Keratinocyte (primary cell): ENCODE data around the gene GNB1. TPM values are rescaled to one million over a fixed set of nuclear protein-coding genes. Genes with fewer than 3 reads are reported as not detected.

ENCODE experiments used
- DNase-seq: peaks from one replicate; pipeline ENCODE4 v3.0.0-alpha.2; 2011; ENCODE audit warnings: low read depth, missing footprints, low spot score
- FAIRE-seq: peaks from 2 replicates; lab custom pipeline; 2011; peaks lifted over from hg19 to GRCh38; lab: Jason Lieb, UNC
- H2AFZ ChIP-seq: 2 replicates; pipeline ENCODE4 v1.6.0; 2012; ENCODE audit warnings: low read length, control low read depth, inconsistent platforms; ENCODE audit not compliant: control insufficient read depth
- H3K27ac ChIP-seq: 2 replicates; pipeline ENCODE4 v1.5.1; 2011; ENCODE audit warnings: low read length; ENCODE audit not compliant: control insufficient read depth, insufficient read depth
- H3K27me3 ChIP-seq: 3 replicates; pipeline ENCODE4 v1.6.0; 2011; ENCODE audit warnings: low read length; ENCODE audit not compliant: control insufficient read depth, insufficient read depth; ENCODE audit errors: extremely low read depth
- H3K36me3 ChIP-seq, 2 experiments: 2 replicates in 1 of 2; 3 replicates in 1 of 2; pipeline ENCODE4 v1.5.1; 2011; ENCODE audit warnings: low read length in 2 of 2, mild to moderate bottlenecking in 1 of 2; ENCODE audit not compliant: control insufficient read depth in 2 of 2, insufficient read depth in 2 of 2; ENCODE audit errors: extremely low read depth in 1 of 2
- H3K4me1 ChIP-seq: 3 replicates; pipeline ENCODE4 v1.5.1; 2011; ENCODE audit warnings: low read length; ENCODE audit not compliant: control insufficient read depth, insufficient read depth; ENCODE audit errors: extremely low read depth
- H3K4me2 ChIP-seq: 3 replicates; pipeline ENCODE4 v1.6.0; 2011; ENCODE audit warnings: low read depth, low read length; ENCODE audit not compliant: control insufficient read depth, insufficient read depth; ENCODE audit errors: extremely low read depth
- H3K4me3 ChIP-seq, 3 experiments: fragments of 200-600 bp in 1 of 3; sonication (generic) in 1 of 3; 2 replicates in 2 of 3; 3 replicates in 1 of 3; pipeline ENCODE4 v1.5.1; 2011 to 2016; ENCODE audit warnings: low read length in 3 of 3, mild to moderate bottlenecking in 3 of 3, control low read depth in 2 of 3, inconsistent platforms in 1 of 3, low read depth in 1 of 3, mixed read lengths in 1 of 3, mixed run types in 1 of 3, moderate library complexity in 1 of 3; ENCODE audit not compliant: control insufficient read depth in 2 of 3, insufficient read depth in 2 of 3; ENCODE audit errors: extremely low read depth in 1 of 3
- H3K79me2 ChIP-seq: 2 replicates; pipeline ENCODE4 v1.6.0; 2012; ENCODE audit warnings: low read length; ENCODE audit not compliant: control insufficient read depth, insufficient read depth
- H3K9ac ChIP-seq: 3 replicates; pipeline ENCODE4 v1.6.0; 2011; ENCODE audit warnings: low read length; ENCODE audit not compliant: control insufficient read depth, insufficient read depth; ENCODE audit errors: extremely low read depth
- H3K9me1 ChIP-seq: 3 replicates; pipeline ENCODE4 v1.6.0; 2011; ENCODE audit warnings: low read length; ENCODE audit not compliant: control insufficient read depth, insufficient read depth; ENCODE audit errors: extremely low read depth
- H3K9me3 ChIP-seq: 2 replicates; pipeline ENCODE4 v1.5.1; 2012; ENCODE audit warnings: low read depth, low read length; ENCODE audit not compliant: control insufficient read depth
- H4K20me1 ChIP-seq: 3 replicates; pipeline ENCODE4 v1.6.0; 2011; ENCODE audit warnings: low read length; ENCODE audit not compliant: control insufficient read depth, insufficient read depth; ENCODE audit errors: extremely low read depth
- EZH2 ChIP-seq: IDR thresholded peaks from one replicate; pipeline ENCODE4 v1.6.1; 2012; ENCODE audit warnings: inconsistent platforms, mild to moderate bottlenecking, low read length, moderate library complexity
- dilution Hi-C: fragments of 300-500 bp; cut with MboI; formaldehyde crosslinking; loops from one replicate; pipeline ENCODE4 v1.7.0; 2020; ENCODE audit warnings: low sequenced_read_pairs; ENCODE audit not compliant: extremely low pct_ligation_motif_present
- polyA plus RNA-seq, 5 experiments: library from polyadenylated mRNA; depleted of rRNA in 3 of 5; stranded (reverse) in 3 of 5; stranded (forward) in 1 of 5; unstranded in 1 of 5; fragments of >200 nt; gene quantifications; 1 replicate in 1 of 5; 2 replicates in 3 of 5; 3 replicates in 1 of 5; pipeline versions ENCODE4 v1.2.1 to v1.2.3, GENCODE V29; 2011 to 2012; ENCODE audit warnings: missing spikeins in 2 of 5, low read depth in 1 of 5, low replicate concordance in 1 of 5
- TF ChIP-seq, protein P1 (sequence below), 3 experiments: IDR thresholded peaks in 1 of 3; conservative IDR thresholded peaks in 1 of 3; optimal IDR thresholded peaks in 1 of 3; 2 replicates in 2 of 3; 3 replicates in 1 of 3; pipeline versions ENCODE3 to v1.5.1; 2011; ENCODE audit warnings: low read length in 3 of 3, mild to moderate bottlenecking in 3 of 3, moderate library complexity in 2 of 3, control low read depth in 1 of 3, inconsistent platforms in 1 of 3; ENCODE audit not compliant: insufficient read depth in 2 of 3; ENCODE audit errors: extremely low read depth in 1 of 3

The GNB1 gene
- polyA plus RNA-seq, 1 donor (not counting 4 experiments of a cell fraction or from before 2014, with no cell fraction given), result 364 TPM

GRCh38 chr1:1910651-1911331 lies 19.9 kb upstream of the GNB1 start:
- Histone ChIP-seq H4K20me1 (no peaks in the 10 kb centered on the region), H3K4me3 (no peak overlapping the region), H3K9ac (no peak overlapping the region), H2AFZ (no peak overlapping the region), H3K79me2 (no peaks in the 10 kb centered on the region), H3K9me3 (no peaks in the 10 kb centered on the region), H3K4me2 (no peak overlapping the region), H3K4me1 (peaks cover 19% of the 10 kb centered on the region), H3K36me3 (no peaks in the 10 kb centered on the region), H3K9me1 (no peaks in the 10 kb centered on the region), H3K27ac (no peak overlapping the region), H3K27me3 (peaks cover 4% of the 10 kb centered on the region)
- DNase-seq, result no peak
- dilution Hi-C loops, result no loop called here
- TF ChIP-seq EZH2, result no peak
- TF ChIP-seq, protein P1, sequence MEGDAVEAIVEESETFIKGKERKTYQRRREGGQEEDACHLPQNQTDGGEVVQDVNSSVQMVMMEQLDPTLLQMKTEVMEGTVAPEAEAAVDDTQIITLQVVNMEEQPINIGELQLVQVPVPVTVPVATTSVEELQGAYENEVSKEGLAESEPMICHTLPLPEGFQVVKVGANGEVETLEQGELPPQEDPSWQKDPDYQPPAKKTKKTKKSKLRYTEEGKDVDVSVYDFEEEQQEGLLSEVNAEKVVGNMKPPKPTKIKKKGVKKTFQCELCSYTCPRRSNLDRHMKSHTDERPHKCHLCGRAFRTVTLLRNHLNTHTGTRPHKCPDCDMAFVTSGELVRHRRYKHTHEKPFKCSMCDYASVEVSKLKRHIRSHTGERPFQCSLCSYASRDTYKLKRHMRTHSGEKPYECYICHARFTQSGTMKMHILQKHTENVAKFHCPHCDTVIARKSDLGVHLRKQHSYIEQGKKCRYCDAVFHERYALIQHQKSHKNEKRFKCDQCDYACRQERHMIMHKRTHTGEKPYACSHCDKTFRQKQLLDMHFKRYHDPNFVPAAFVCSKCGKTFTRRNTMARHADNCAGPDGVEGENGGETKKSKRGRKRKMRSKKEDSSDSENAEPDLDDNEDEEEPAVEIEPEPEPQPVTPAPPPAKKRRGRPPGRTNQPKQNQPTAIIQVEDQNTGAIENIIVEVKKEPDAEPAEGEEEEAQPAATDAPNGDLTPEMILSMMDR (optimal IDR thresholded peaks at IDR 0.05 in 1 of 3, IDR thresholded peaks at IDR 0.05 in 1 of 3, conservative IDR thresholded peaks at IDR 0.05 in 1 of 3; ENCODE audit: extremely low read depth in 1 of 3, insufficient read depth in 2 of 3, low read length in 3 of 3), result no peak
- FAIRE-seq, result no peak

- Histone ChIP-seq H3K4me1 (peaks cover 19% of the 10 kb centered on the region), H4K20me1 (no peaks in the 10 kb centered on the region), H2AFZ (no peak overlapping the region), H3K36me3 (no peaks in the 10 kb centered on the region), H3K9me1 (no peaks in the 10 kb centered on the region), H3K9me3 (no peaks in the 10 kb centered on the region), H3K79me2 (no peaks in the 10 kb centered on the region), H3K27me3 (no peaks in the 10 kb centered on the region), H3K27ac (no peak overlapping the region), H3K9ac (peak overlapping the region; percentile 62), H3K4me2 (peak overlapping the region; percentile 76), H3K4me3 (no peak overlapping the region)
- DNase-seq (no peak), FAIRE-seq (peak; percentile 26)
- no peak for TF ChIP-seq EZH2
- TF ChIP-seq, protein P1 (optimal IDR thresholded peaks at IDR 0.05 in 1 of 3, IDR thresholded peaks at IDR 0.05 in 1 of 3, conservative IDR thresholded peaks at IDR 0.05 in 1 of 3; ENCODE audit: extremely low read depth in 1 of 3, insufficient read depth in 2 of 3, low read length in 3 of 3), result no peak
- dilution Hi-C loops, result no loop called here
Observed at GRCh38 chr1:1910033-1910465, 19.2 kb upstream of the GNB1 start.
